ENCODE measurements around the gene RPS14.
"Not testable (repeated sequence)": the region's sequence is repeated elsewhere in the genome, so short reads cannot be mapped to it uniquely, and the experiment has no call there.

Gene RPS14

GRCh38 chr5:150444770-150445169, 4.8 kb downstream of the RPS14 start:
- no peak for DNase-seq (ENCODE audit: low read depth in 2 of 2)

GRCh38 chr5:150443242-150444075, 6.1 kb downstream of the RPS14 start:
- DNase-seq (ENCODE audit: low read depth in 2 of 2) = no peak

GRCh38 chr5:150442699-150443080, 6.8 kb downstream of the RPS14 start:
- no peak for DNase-seq (ENCODE audit: low read depth in 2 of 2)

- no peak for DNase-seq (ENCODE audit: low read depth in 2 of 2)
These were observed 7.5 kb downstream of the RPS14 start for GRCh38 chr5:150441813-150442698.

- no peak for DNase-seq (ENCODE audit: low read depth in 2 of 2)
These were observed 8.4 kb downstream of the RPS14 start for GRCh38 chr5:150440948-150441812.

GRCh38 chr5:150438873-150439546, 10.5 kb downstream of the RPS14 start:
- no peak for DNase-seq (ENCODE audit: low read depth in 2 of 2)

- peak; percentile 62 to 85 for DNase-seq (ENCODE audit: low read depth in 2 of 2)
These were observed 13.3 kb downstream of the RPS14 start for GRCh38 chr5:150436141-150436680.

- no peak for DNase-seq (ENCODE audit: low read depth in 2 of 2)
These were observed 15.1 kb downstream of the RPS14 start for GRCh38 chr5:150434464-150434863.

GRCh38 chr5:150431574-150431973, 18.0 kb downstream of the RPS14 start:
- no peak for DNase-seq (ENCODE audit: low read depth in 2 of 2)

- no peak for DNase-seq (ENCODE audit: low read depth in 2 of 2)
These were observed 18.5 kb downstream of the RPS14 start for GRCh38 chr5:150431048-150431447.

- no peak for DNase-seq (ENCODE audit: low read depth in 2 of 2)
These were observed 20.1 kb downstream of the RPS14 start for GRCh38 chr5:150429410-150429873.

- no peak for DNase-seq (ENCODE audit: low read depth in 2 of 2)
These were observed 20.6 kb downstream of the RPS14 start for GRCh38 chr5:150428978-150429377.

- DNase-seq (ENCODE audit: low read depth in 2 of 2) = no peak
These were observed 21.2 kb downstream of the RPS14 start for GRCh38 chr5:150428106-150428876.

- DNase-seq (ENCODE audit: low read depth in 2 of 2) = not testable (repeated sequence)
These were observed 23.4 kb downstream of the RPS14 start for GRCh38 chr5:150426165-150426564.

- DNase-seq (ENCODE audit: low read depth in 2 of 2) = no peak
These were observed 26.8 kb downstream of the RPS14 start for GRCh38 chr5:150422758-150423157.

- no peak for DNase-seq (ENCODE audit: low read depth in 2 of 2)
These were observed 27.5 kb downstream of the RPS14 start for GRCh38 chr5:150422075-150422474.

- no peak for DNase-seq (ENCODE audit: low read depth in 2 of 2)
These were observed 29.8 kb downstream of the RPS14 start for GRCh38 chr5:150419630-150420270.

- DNase-seq (ENCODE audit: low read depth in 2 of 2) = not testable (repeated sequence)
These were observed 35.4 kb downstream of the RPS14 start for GRCh38 chr5:150413902-150414790.
